SK-N-SH treated with all-trans-retinoic acid at 6 μM for 48 hours (cell line): ENCODE data around the gene BBS5.

Experiments
- GLIS3 ChIP-seq: fragments of 250-450 bp; sonication (Bioruptor Pico); IDR thresholded peaks from 2 replicates; pipeline ENCODE4 v1.5.0; 2020; ENCODE audit warnings: mild to moderate bottlenecking, moderate library complexity
- RARB ChIP-seq: fragments of 250-450 bp; sonication (Bioruptor Pico); IDR thresholded peaks from 2 replicates; pipeline ENCODE4 v1.8.0; 2021; ENCODE audit warnings: mild to moderate bottlenecking, moderate library complexity
- TSHZ2 ChIP-seq: fragments of 250-450 bp; sonication (Bioruptor Pico); IDR thresholded peaks from 2 replicates; pipeline ENCODE4 v1.5.0; 2020; ENCODE audit warnings: mild to moderate bottlenecking, moderate library complexity
- ZC3H10 ChIP-seq: fragments of 250-450 bp; sonication (Bioruptor Pico); IDR thresholded peaks from 2 replicates; pipeline ENCODE4 v1.5.1; 2021; ENCODE audit warnings: mild to moderate bottlenecking, moderate library complexity
- ZNF70 ChIP-seq: fragments of 450-650 bp; formaldehyde crosslinking; IDR thresholded peaks from 2 replicates; pipeline ENCODE4 v1.5.0; 2020; ENCODE audit warnings: mild to moderate bottlenecking, moderate library complexity

- TF ChIP-seq GLIS3 (CRISPR knock-in tag), result no peak
- no peak for TF ChIP-seq RARB (CRISPR knock-in tag)
- no peak for TF ChIP-seq ZC3H10 (CRISPR knock-in tag)
- no peak for TF ChIP-seq ZNF70
- TF ChIP-seq TSHZ2 (CRISPR knock-in tag), result no peak
Observed at GRCh38 chr2:169478745-169479256, 493 bp upstream of the BBS5 start.
